Keratinocyte (primary cell): Measurements from ENCODE around the gene CTSK. TPM values are rescaled to one million over a fixed set of nuclear protein-coding genes. Genes with fewer than 3 reads are reported as not detected.

ENCODE experiments used
- DNase-seq: peaks from one replicate; pipeline ENCODE4 v3.0.0-alpha.2; 2011; ENCODE audit warnings: low read depth, missing footprints, low spot score
- FAIRE-seq: peaks from 2 replicates; lab custom pipeline; 2011; peaks lifted over from hg19 to GRCh38; lab: Jason Lieb, UNC
- H2AFZ ChIP-seq: 2 replicates; pipeline ENCODE4 v1.6.0; 2012; ENCODE audit warnings: low read length, control low read depth, inconsistent platforms; ENCODE audit not compliant: control insufficient read depth
- H3K27ac ChIP-seq: 2 replicates; pipeline ENCODE4 v1.5.1; 2011; ENCODE audit warnings: low read length; ENCODE audit not compliant: control insufficient read depth, insufficient read depth
- H3K27me3 ChIP-seq: 3 replicates; pipeline ENCODE4 v1.6.0; 2011; ENCODE audit warnings: low read length; ENCODE audit not compliant: control insufficient read depth, insufficient read depth; ENCODE audit errors: extremely low read depth
- H3K36me3 ChIP-seq, 2 experiments: 2 replicates in 1 of 2; 3 replicates in 1 of 2; pipeline ENCODE4 v1.5.1; 2011; ENCODE audit warnings: low read length in 2 of 2, mild to moderate bottlenecking in 1 of 2; ENCODE audit not compliant: control insufficient read depth in 2 of 2, insufficient read depth in 2 of 2; ENCODE audit errors: extremely low read depth in 1 of 2
- H3K4me1 ChIP-seq: 3 replicates; pipeline ENCODE4 v1.5.1; 2011; ENCODE audit warnings: low read length; ENCODE audit not compliant: control insufficient read depth, insufficient read depth; ENCODE audit errors: extremely low read depth
- H3K4me2 ChIP-seq: 3 replicates; pipeline ENCODE4 v1.6.0; 2011; ENCODE audit warnings: low read depth, low read length; ENCODE audit not compliant: control insufficient read depth, insufficient read depth; ENCODE audit errors: extremely low read depth
- H3K4me3 ChIP-seq, 3 experiments: fragments of 200-600 bp in 1 of 3; sonication (generic) in 1 of 3; 2 replicates in 2 of 3; 3 replicates in 1 of 3; pipeline ENCODE4 v1.5.1; 2011 to 2016; ENCODE audit warnings: low read length in 3 of 3, mild to moderate bottlenecking in 3 of 3, control low read depth in 2 of 3, inconsistent platforms in 1 of 3, low read depth in 1 of 3, mixed read lengths in 1 of 3, mixed run types in 1 of 3, moderate library complexity in 1 of 3; ENCODE audit not compliant: control insufficient read depth in 2 of 3, insufficient read depth in 2 of 3; ENCODE audit errors: extremely low read depth in 1 of 3
- H3K79me2 ChIP-seq: 2 replicates; pipeline ENCODE4 v1.6.0; 2012; ENCODE audit warnings: low read length; ENCODE audit not compliant: control insufficient read depth, insufficient read depth
- H3K9ac ChIP-seq: 3 replicates; pipeline ENCODE4 v1.6.0; 2011; ENCODE audit warnings: low read length; ENCODE audit not compliant: control insufficient read depth, insufficient read depth; ENCODE audit errors: extremely low read depth
- H3K9me1 ChIP-seq: 3 replicates; pipeline ENCODE4 v1.6.0; 2011; ENCODE audit warnings: low read length; ENCODE audit not compliant: control insufficient read depth, insufficient read depth; ENCODE audit errors: extremely low read depth
- H3K9me3 ChIP-seq: 2 replicates; pipeline ENCODE4 v1.5.1; 2012; ENCODE audit warnings: low read depth, low read length; ENCODE audit not compliant: control insufficient read depth
- H4K20me1 ChIP-seq: 3 replicates; pipeline ENCODE4 v1.6.0; 2011; ENCODE audit warnings: low read length; ENCODE audit not compliant: control insufficient read depth, insufficient read depth; ENCODE audit errors: extremely low read depth
- EZH2 ChIP-seq: IDR thresholded peaks from one replicate; pipeline ENCODE4 v1.6.1; 2012; ENCODE audit warnings: inconsistent platforms, mild to moderate bottlenecking, low read length, moderate library complexity
- dilution Hi-C: fragments of 300-500 bp; cut with MboI; formaldehyde crosslinking; loops from one replicate; pipeline ENCODE4 v1.7.0; 2020; ENCODE audit warnings: low sequenced_read_pairs; ENCODE audit not compliant: extremely low pct_ligation_motif_present
- polyA plus RNA-seq, 5 experiments: library from polyadenylated mRNA; depleted of rRNA in 3 of 5; stranded (reverse) in 3 of 5; stranded (forward) in 1 of 5; unstranded in 1 of 5; fragments of >200 nt; gene quantifications; 1 replicate in 1 of 5; 2 replicates in 3 of 5; 3 replicates in 1 of 5; pipeline versions ENCODE4 v1.2.1 to v1.2.3, GENCODE V29; 2011 to 2012; ENCODE audit warnings: missing spikeins in 2 of 5, low read depth in 1 of 5, low replicate concordance in 1 of 5
- TF ChIP-seq, protein P1 (sequence below), 3 experiments: IDR thresholded peaks in 1 of 3; conservative IDR thresholded peaks in 1 of 3; optimal IDR thresholded peaks in 1 of 3; 2 replicates in 2 of 3; 3 replicates in 1 of 3; pipeline versions ENCODE3 to v1.5.1; 2011; ENCODE audit warnings: low read length in 3 of 3, mild to moderate bottlenecking in 3 of 3, moderate library complexity in 2 of 3, control low read depth in 1 of 3, inconsistent platforms in 1 of 3; ENCODE audit not compliant: insufficient read depth in 2 of 3; ENCODE audit errors: extremely low read depth in 1 of 3

Gene CTSK
- polyA plus RNA-seq, 1 donor (not counting 4 experiments of a cell fraction or from before 2014, with no cell fraction given), result 40.5 TPM

DNA sequence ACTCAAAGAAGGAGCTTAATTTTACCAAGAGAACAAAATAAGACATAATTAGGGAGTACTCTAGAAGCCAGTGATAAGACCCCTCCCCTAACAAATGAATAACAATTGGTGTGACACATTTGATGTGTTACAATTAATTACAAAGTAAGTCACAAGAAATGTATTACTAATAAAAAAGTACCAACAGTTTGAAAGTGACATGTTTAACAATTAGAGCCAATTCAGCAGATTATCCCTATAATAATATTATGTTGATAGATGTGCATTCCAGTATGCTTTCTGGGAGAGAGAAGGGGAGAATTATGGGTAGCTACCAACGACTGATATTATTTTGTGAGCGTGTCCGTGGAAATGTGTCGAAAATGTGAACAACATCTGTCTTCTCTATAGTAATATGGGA is 19.1 kb downstream of the CTSK start:
- Histone ChIP-seq H3K36me3 (no peaks in the 10 kb centered on the region), H3K4me2 (no peak overlapping the region), H3K4me1 (peaks cover 5% of the 10 kb centered on the region), H3K9me3 (no peaks in the 10 kb centered on the region), H3K4me3 (no peak overlapping the region), H3K27me3 (no peaks in the 10 kb centered on the region), H3K79me2 (no peaks in the 10 kb centered on the region), H3K27ac (no peak overlapping the region), H4K20me1 (no peaks in the 10 kb centered on the region), H3K9ac (no peak overlapping the region), H3K9me1 (no peaks in the 10 kb centered on the region), H2AFZ (no peak overlapping the region)
- dilution Hi-C loops, result no loop called here
- no peak for DNase-seq
- no peak for TF ChIP-seq EZH2
- TF ChIP-seq, protein P1, sequence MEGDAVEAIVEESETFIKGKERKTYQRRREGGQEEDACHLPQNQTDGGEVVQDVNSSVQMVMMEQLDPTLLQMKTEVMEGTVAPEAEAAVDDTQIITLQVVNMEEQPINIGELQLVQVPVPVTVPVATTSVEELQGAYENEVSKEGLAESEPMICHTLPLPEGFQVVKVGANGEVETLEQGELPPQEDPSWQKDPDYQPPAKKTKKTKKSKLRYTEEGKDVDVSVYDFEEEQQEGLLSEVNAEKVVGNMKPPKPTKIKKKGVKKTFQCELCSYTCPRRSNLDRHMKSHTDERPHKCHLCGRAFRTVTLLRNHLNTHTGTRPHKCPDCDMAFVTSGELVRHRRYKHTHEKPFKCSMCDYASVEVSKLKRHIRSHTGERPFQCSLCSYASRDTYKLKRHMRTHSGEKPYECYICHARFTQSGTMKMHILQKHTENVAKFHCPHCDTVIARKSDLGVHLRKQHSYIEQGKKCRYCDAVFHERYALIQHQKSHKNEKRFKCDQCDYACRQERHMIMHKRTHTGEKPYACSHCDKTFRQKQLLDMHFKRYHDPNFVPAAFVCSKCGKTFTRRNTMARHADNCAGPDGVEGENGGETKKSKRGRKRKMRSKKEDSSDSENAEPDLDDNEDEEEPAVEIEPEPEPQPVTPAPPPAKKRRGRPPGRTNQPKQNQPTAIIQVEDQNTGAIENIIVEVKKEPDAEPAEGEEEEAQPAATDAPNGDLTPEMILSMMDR (optimal IDR thresholded peaks at IDR 0.05 in 1 of 3, IDR thresholded peaks at IDR 0.05 in 1 of 3, conservative IDR thresholded peaks at IDR 0.05 in 1 of 3; ENCODE audit: extremely low read depth in 1 of 3, insufficient read depth in 2 of 3, low read length in 3 of 3), result no peak
- FAIRE-seq, result no peak

GRCh38 chr1:150787455-150787854 is 20.6 kb downstream of the CTSK start:
- H4K20me1 ChIP-seq, result no peaks in the 10 kb centered on the region
- no peak for TF ChIP-seq EZH2
- TF ChIP-seq, protein P1 (optimal IDR thresholded peaks at IDR 0.05 in 1 of 3, IDR thresholded peaks at IDR 0.05 in 1 of 3, conservative IDR thresholded peaks at IDR 0.05 in 1 of 3; ENCODE audit: extremely low read depth in 1 of 3, insufficient read depth in 2 of 3, low read length in 3 of 3), result no peak
- no peaks in the 10 kb centered on the region for H3K27me3 ChIP-seq
- H3K9me3 ChIP-seq, result no peaks in the 10 kb centered on the region
- peaks cover 5% of the 10 kb centered on the region for H3K4me1 ChIP-seq
- no peaks in the 10 kb centered on the region for H3K36me3 ChIP-seq
- H3K9me1 ChIP-seq, result no peaks in the 10 kb centered on the region
- DNase-seq (no peak), FAIRE-seq (no peak)
- no peaks in the 10 kb centered on the region for H3K79me2 ChIP-seq
- H3K27ac ChIP-seq, result no peak overlapping the region
- H2AFZ ChIP-seq, result no peak overlapping the region
- peak overlapping the region; percentile 8 for H3K4me2 ChIP-seq
- dilution Hi-C loops, result no loop called here
- H3K4me3 ChIP-seq, result no peak overlapping the region
- no peak overlapping the region for H3K9ac ChIP-seq
